K562 (cell line): Measurements from ENCODE around the gene MAPKAPK2. TPM values are rescaled to one million over a fixed set of nuclear protein-coding genes. Genes with fewer than 3 reads are reported as not detected.

Experiments used
- FOXM1 ChIP-seq, 2 experiments: fragments of 450-650 bp in 1 of 2; sonication (generic) in 1 of 2; formaldehyde crosslinking in 1 of 2; IDR thresholded peaks; 2 replicates each; pipeline versions ENCODE4 v1.6.1 to v1.9.0; 2017 to 2022; ENCODE audit warnings: low read depth in 2 of 2, mild to moderate bottlenecking in 2 of 2, missing genetic modification reagents in 1 of 2, moderate library complexity in 1 of 2
- KAT2B ChIP-seq: IDR thresholded peaks from one replicate; pipeline ENCODE4 v1.6.1; 2012; ENCODE audit warnings: low read depth, mild to moderate bottlenecking, control low read depth, inconsistent platforms, low read length, moderate library complexity
- KLF16 ChIP-seq: IDR thresholded peaks from 2 replicates; pipeline ENCODE4 v1.6.1; 2016; ENCODE audit warnings: antibody characterized with exemption
- SRSF3 ChIP-seq: fragments of 200-400 bp; formaldehyde crosslinking; IDR thresholded peaks from 2 replicates; pipeline ENCODE4 v1.6.1; 2016; ENCODE audit warnings: mild to moderate bottlenecking, low read length, moderate library complexity; ENCODE audit not compliant: insufficient read depth
- TAF7 ChIP-seq: fragments of 450-650 bp; IDR thresholded peaks from 2 replicates; pipeline ENCODE4 v1.6.1; 2016; ENCODE audit warnings: missing genetic modification characterization, missing compliant biosample characterization
- TEAD2 ChIP-seq: fragments of 450-650 bp; IDR thresholded peaks from 2 replicates; pipeline ENCODE4 v1.6.1; 2016; ENCODE audit warnings: missing genetic modification characterization, control low read depth, missing compliant biosample characterization
- U2AF2 ChIP-seq: fragments of 200-400 bp; formaldehyde crosslinking; optimal IDR thresholded peaks from 2 replicates; pipeline ENCODE3; 2017; ENCODE audit warnings: low read depth, mild to moderate bottlenecking, low read length
- ZC3H4 ChIP-seq: sonication (generic); formaldehyde crosslinking; IDR thresholded peaks from 2 replicates; pipeline ENCODE4 v1.9.0; 2021; ENCODE audit warnings: missing genetic modification reagents, borderline replicate concordance
- ZNF140 ChIP-seq: fragments of 250-450 bp; sonication (Bioruptor Pico); IDR thresholded peaks from 2 replicates; pipeline ENCODE4 v1.8.0; 2021; ENCODE audit warnings: moderate library complexity, mild to moderate bottlenecking, inconsistent platforms
- ZNF347 ChIP-seq: fragments of 450-650 bp; formaldehyde crosslinking; IDR thresholded peaks from 2 replicates; pipeline ENCODE4 v1.4.0; 2020; ENCODE audit warnings: low read depth, mild to moderate bottlenecking, moderate library complexity
- polyA plus RNA-seq, 8 experiments: library from polyadenylated mRNA; depleted of rRNA in 4 of 8; stranded (reverse) in 5 of 8; unstranded in 3 of 8; fragments of >200 nt; fragmentation: Nextera tagmentation in 2 of 8; fragmentation: Illumina TruSeq in 1 of 8; extraction: Ambion mirVana in 2 of 8; extraction: Trizol in 1 of 8; gene quantifications; 2 replicates each; pipeline versions ENCODE4 v1.2.1 to v1.2.3, GENCODE V29; 2011 to 2014; ENCODE audit warnings: inconsistent platforms in 1 of 8, missing spikeins in 1 of 8
- total RNA-seq, 7 experiments: library from RNA; depleted of rRNA in 6 of 7; stranded (reverse); fragments of >200 nt in 6 of 7; fragmentation: Illumina TruSeq in 2 of 7; extraction: Trizol in 2 of 7; gene quantifications; 2 replicates each; pipeline versions ENCODE4 v1.2.1 to v1.2.3, GENCODE V29; 2011 to 2021; ENCODE audit warnings: low replicate concordance in 1 of 7
- TF ChIP-seq, protein P1 (sequence below): fragments of 450-650 bp; formaldehyde crosslinking; IDR thresholded peaks from 2 replicates; pipeline ENCODE4 v1.4.0; 2020; ENCODE audit warnings: mild to moderate bottlenecking, moderate library complexity

MAPKAPK2 gene
- total and polyA plus RNA-seq, 9 of the 15 experiments (the other 6 are each of a cell fraction or from before 2014, with no cell fraction given): 0.63 to 94.2 (median 52.1) TPM

DNA sequence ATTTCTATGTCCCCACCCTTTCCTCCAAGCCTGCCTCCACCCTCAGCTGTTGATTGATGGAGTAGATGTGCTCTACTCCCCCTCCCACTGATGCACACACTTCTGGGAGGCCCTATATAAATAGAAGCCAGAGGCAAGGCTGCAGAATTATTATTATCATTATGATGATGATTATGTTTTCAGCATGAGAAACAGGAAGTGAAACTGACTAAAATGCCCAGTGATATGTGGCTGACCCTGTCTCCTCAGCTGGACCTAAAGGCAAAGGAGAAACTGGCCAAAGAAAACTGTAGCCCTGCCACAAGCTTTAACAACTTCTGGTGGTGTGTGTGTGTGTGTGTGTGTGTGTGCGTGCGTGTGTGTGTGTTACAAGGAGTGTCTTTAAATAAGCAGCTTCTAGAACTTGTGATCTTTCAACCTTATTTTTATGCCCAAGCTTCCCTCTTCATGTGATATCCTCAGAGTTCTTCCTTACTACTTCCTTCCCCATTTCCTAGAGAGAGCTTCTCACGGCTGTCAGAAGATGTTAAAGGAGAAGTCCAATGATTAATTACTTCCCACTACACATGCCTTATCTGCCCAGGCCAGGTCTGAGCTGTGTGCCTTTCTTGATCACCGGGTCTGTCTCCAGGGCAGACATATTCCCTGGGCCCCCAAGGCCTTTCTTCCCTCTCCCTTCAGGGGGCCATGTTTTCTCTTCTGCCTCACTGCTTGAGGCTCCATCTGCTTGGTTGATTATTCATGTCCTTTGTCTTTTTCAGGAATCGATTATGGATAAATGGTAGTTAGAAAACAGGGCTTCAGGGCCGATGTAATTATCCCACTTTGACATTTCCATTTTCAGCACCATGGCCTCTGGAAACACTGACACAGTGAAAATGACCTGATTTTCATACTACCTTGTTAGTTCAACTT lies 11.6 kb upstream of the MAPKAPK2 start (continued):
- no peak for TF ChIP-seq SRSF3
- TF ChIP-seq, protein P1, sequence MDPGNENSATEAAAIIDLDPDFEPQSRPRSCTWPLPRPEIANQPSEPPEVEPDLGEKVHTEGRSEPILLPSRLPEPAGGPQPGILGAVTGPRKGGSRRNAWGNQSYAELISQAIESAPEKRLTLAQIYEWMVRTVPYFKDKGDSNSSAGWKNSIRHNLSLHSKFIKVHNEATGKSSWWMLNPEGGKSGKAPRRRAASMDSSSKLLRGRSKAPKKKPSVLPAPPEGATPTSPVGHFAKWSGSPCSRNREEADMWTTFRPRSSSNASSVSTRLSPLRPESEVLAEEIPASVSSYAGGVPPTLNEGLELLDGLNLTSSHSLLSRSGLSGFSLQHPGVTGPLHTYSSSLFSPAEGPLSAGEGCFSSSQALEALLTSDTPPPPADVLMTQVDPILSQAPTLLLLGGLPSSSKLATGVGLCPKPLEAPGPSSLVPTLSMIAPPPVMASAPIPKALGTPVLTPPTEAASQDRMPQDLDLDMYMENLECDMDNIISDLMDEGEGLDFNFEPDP (CRISPR knock-in tag): no peak
- TF ChIP-seq ZNF347: no peak
- no peak for TF ChIP-seq TAF7 (tag)
- no peak for TF ChIP-seq ZNF140 (CRISPR knock-in tag)
- no peak; the same call in 1 of the 2 replicates for TF ChIP-seq TEAD2
- no peak for TF ChIP-seq U2AF2
- peak; percentile 92 for TF ChIP-seq FOXM1 (IDR thresholded peaks at IDR 0.05; ENCODE audit: low read depth)
- TF ChIP-seq FOXM1 (CRISPR knock-in tag; IDR thresholded peaks at IDR 0.05; ENCODE audit: low read depth): no peak
- TF ChIP-seq ZC3H4 (CRISPR knock-in tag): no peak
- no peak for TF ChIP-seq KAT2B
- peak; percentile 90 for TF ChIP-seq KLF16
- TF ChIP-seq, all 486 proteins: peak for 223
